CD4-positive, alpha-beta memory T cell (primary cell): Measurements from ENCODE around the gene CXCR3. TPM values are rescaled to one million over a fixed set of nuclear protein-coding genes. Genes with fewer than 3 reads are reported as not detected.
"Not testable (repeated sequence)": the region's sequence is repeated elsewhere in the genome, so short reads cannot be mapped to it uniquely, and the experiment has no call there.

ENCODE experiments used
- CTCF ChIA-PET: fragments of 350-600 bp; sonication (Branson Sonifier 250); formaldehyde crosslinking; loops from one replicate; lab custom pipeline; 2021; ENCODE audit warnings: inconsistent platforms; ENCODE audit not compliant: partially characterized antibody; lab: Charles Lee
- POLR2A ChIA-PET: fragments of 350-600 bp; sonication (Branson Sonifier 250); formaldehyde crosslinking; loops from one replicate; lab custom pipeline; 2021; ENCODE audit not compliant: partially characterized antibody; lab: Charles Lee
- DNase-seq, 5 donors: peaks; one replicate each; pipeline versions ENCODE4 v3.0.0 to v3.0.0-alpha.2; 2020 to 2022; ENCODE audit warnings: mixed read lengths in 1 of 5
- H3K27ac ChIP-seq: one replicate; pipeline ENCODE4 v1.7.0; 2013; ENCODE audit warnings: low read depth, low read length
- H3K27me3 ChIP-seq: 2 replicates; pipeline ENCODE4 v1.7.0; 2013; ENCODE audit warnings: mild to moderate bottlenecking, low read length, moderate library complexity; ENCODE audit not compliant: insufficient read depth
- H3K36me3 ChIP-seq: 2 replicates; pipeline ENCODE4 v1.7.0; 2013; ENCODE audit warnings: mild to moderate bottlenecking, low read length, moderate library complexity; ENCODE audit not compliant: insufficient read depth
- H3K4me1 ChIP-seq: 2 replicates; pipeline ENCODE4 v1.7.0; 2013; ENCODE audit warnings: mild to moderate bottlenecking, low read length, moderate library complexity; ENCODE audit not compliant: insufficient read depth
- H3K4me3 ChIP-seq, 2 donors: one replicate each; pipeline ENCODE4 v1.7.0; 2013; ENCODE audit warnings: low read length in 2 of 2, mild to moderate bottlenecking in 1 of 2
- H3K9me3 ChIP-seq, 2 donors: one replicate each; pipeline ENCODE4 v1.7.0; 2013; ENCODE audit warnings: low read length in 2 of 2, control low read depth in 1 of 2; ENCODE audit not compliant: control insufficient read depth in 1 of 2
- H3K27ac Mint-ChIP-seq, 7 donors: one replicate each; pipeline ENCODE4 v1.8.0; 2020 to 2021; ENCODE audit warnings: mixed read lengths in 7 of 7, mild to moderate bottlenecking in 6 of 7, inconsistent platforms in 3 of 7, moderate library complexity in 3 of 7
- H3K27me3 Mint-ChIP-seq, 2 donors: one replicate each; pipeline ENCODE4 v1.8.0; 2020 to 2021; ENCODE audit warnings: mixed read lengths in 2 of 2
- H3K36me3 Mint-ChIP-seq, 2 donors: one replicate each; pipeline ENCODE4 v1.8.0; 2020 to 2021; ENCODE audit warnings: mixed read lengths in 2 of 2, inconsistent platforms in 1 of 2, mild to moderate bottlenecking in 1 of 2
- H3K4me1 Mint-ChIP-seq, 4 donors: one replicate each; pipeline ENCODE4 v1.8.0; 2020 to 2021; ENCODE audit warnings: mixed read lengths in 4 of 4, mild to moderate bottlenecking in 1 of 4
- H3K4me3 Mint-ChIP-seq, 8 donors: one replicate each; pipeline ENCODE4 v1.8.0; 2020 to 2021; ENCODE audit warnings: mixed read lengths in 8 of 8, mild to moderate bottlenecking in 7 of 8, moderate library complexity in 6 of 8, inconsistent platforms in 3 of 8
- H3K9me3 Mint-ChIP-seq, 8 donors: one replicate each; pipeline ENCODE4 v1.8.0; 2020 to 2021; ENCODE audit warnings: mixed read lengths in 8 of 8, mild to moderate bottlenecking in 5 of 8, inconsistent platforms in 3 of 8, moderate library complexity in 1 of 8
- intact Hi-C: fragments of 100-400 bp; cut with micrococcal nuclease; formaldehyde crosslinking; loops from one replicate; pipeline ENCODE4 v1.15.1; 2023
- polyA plus RNA-seq, 2 donors: library from polyadenylated mRNA; unstranded; fragments of 300-500 nt; fragmentation: Illumina TruSeq; gene quantifications; one replicate each; pipeline ENCODE4 v1.2.3, GENCODE V29; 2021
- total RNA-seq, 2 experiments: library from RNA; stranded (reverse); gene quantifications; one replicate each; pipeline ENCODE4 v1.2.3, GENCODE V29; 2021

CXCR3 gene
- total and polyA plus RNA-seq, 4 experiments from 2014 or later: 28.5 to 153 (median 39.0) TPM

- H3K27ac ChIP-seq: no peak overlapping the region
- H3K4me1 ChIP-seq: no peaks in the 10 kb centered on the region
- no peaks in the 10 kb centered on the region for H3K9me3 ChIP-seq
- H3K4me3 ChIP-seq: no peak overlapping the region
- no peak for DNase-seq
- intact Hi-C loops: loop anchor here (5.0 kb wide), 1 partner anchor 79 kb away; no protein-coding TSS in a partner anchor
- CTCF ChIA-PET: no interaction called here
- Mint-ChIP-seq H3K4me1 (peaks cover 0 to 6% (median 1%) of the 10 kb centered on the region in 4 donors), H3K27me3 (no peaks in the 10 kb centered on the region), H3K4me3 (no peak overlapping the region), H3K9me3 (no peaks in the 10 kb centered on the region), H3K27ac (peak overlapping the region in 1 of 7 donors; percentile 35), H3K36me3 (peaks cover 21 to 50% of the 10 kb centered on the region in 2 donors)
- POLR2A ChIA-PET: interaction anchor here (1.1 to 1.2 kb wide), 2 partner anchors 23 to 40 kb away, joined by 3 read pairs; no protein-coding TSS in a partner anchor
- H3K27me3 ChIP-seq: no peaks in the 10 kb centered on the region
- H3K36me3 ChIP-seq: peaks cover 28% of the 10 kb centered on the region
These were observed 44.7 kb downstream of the CXCR3 start for GRCh38 chrX:71573590-71573989.

- H3K4me3 ChIP-seq, H3K27me3 Mint-ChIP-seq, H3K27me3 ChIP-seq, H3K4me3 Mint-ChIP-seq, H3K9me3 Mint-ChIP-seq, H3K4me1 Mint-ChIP-seq, H3K27ac Mint-ChIP-seq, H3K9me3 ChIP-seq, DNase-seq, H3K4me1 ChIP-seq, H3K27ac ChIP-seq: not testable (repeated sequence)
- POLR2A ChIA-PET: interaction anchor here (0.9 kb wide), 1 partner anchor 38 kb away, joined by 3 read pairs; the partner anchor contains the start of gene OGT
- H3K36me3 Mint-ChIP-seq: peaks cover 23 to 62% of the 10 kb centered on the region in 2 donors
- H3K36me3 ChIP-seq: peaks cover 43% of the 10 kb centered on the region
- intact Hi-C loops: loop anchor here (5.0 kb wide), 1 partner anchor 81 kb away; no protein-coding TSS in a partner anchor
- CTCF ChIA-PET: interaction anchor here (1.0 kb wide), 1 partner anchor 81 kb away, joined by 3 read pairs; no protein-coding TSS in a partner anchor
These were observed 46.9 kb downstream of the CXCR3 start for GRCh38 chrX:71571390-71571789.

Other genes starting within 250 kb of the CXCR3 start
- 100 to 1,000 TPM; 515 to 525 TPM for gene OGT, start 85.4 kb downstream of the CXCR3 start, total RNA-seq
- gene OGT, start 85.4 kb downstream of the CXCR3 start, polyA plus RNA-seq: 10 to 100 TPM; 18.3 to 39.0 TPM
- gene GCNA, start 40.1 kb downstream of the CXCR3 start, total RNA-seq: 10 to 100 TPM; 10.2 to 11.4 TPM
- under 1 TPM in 1 of 2 donors, not detected in 1; 0.40 TPM for gene GCNA, start 40.1 kb downstream of the CXCR3 start, polyA plus RNA-seq
- gene CXorf49, start 99.8 kb upstream of the CXCR3 start, total RNA-seq: not detected
- gene CXorf49, start 99.8 kb upstream of the CXCR3 start, polyA plus RNA-seq: not detected
- not detected for gene CXorf49B, start 144.8 kb upstream of the CXCR3 start, total RNA-seq
- not detected for gene CXorf49B, start 144.8 kb upstream of the CXCR3 start, polyA plus RNA-seq